Mucosa of gallbladder (tissue), 1 donor: ENCODE measurements around the gene PRKCQ. TPM values are rescaled to one million over a fixed set of nuclear protein-coding genes. Genes with fewer than 3 reads are reported as not detected.
"Not testable (repeated sequence)": the region's sequence is repeated elsewhere in the genome, so short reads cannot be mapped to it uniquely, and the experiment has no call there.

ENCODE experiments used
- DNase-seq: peaks from one replicate; pipeline ENCODE4 v3.0.0-alpha.2; 2020; ENCODE audit warnings: low spot score
- total RNA-seq: library from RNA; stranded (reverse); gene quantifications from one replicate; pipeline ENCODE4 v1.2.1, GENCODE V29; 2021
- donor health status: DM: no; HTN: no; CAD: no.

The PRKCQ gene
- total RNA-seq, 1 donor from 2014 or later: 1.4 TPM

GRCh38 chr10:6385665-6386064 is 194.4 kb downstream of the PRKCQ start:
- DNase-seq: no peak

- no peak for DNase-seq
These were observed 195.2 kb downstream of the PRKCQ start for GRCh38 chr10:6384847-6385246.

- DNase-seq: no peak
These were observed 196.0 kb downstream of the PRKCQ start for GRCh38 chr10:6384031-6384430.

GRCh38 chr10:6383096-6383812 is 196.8 kb downstream of the PRKCQ start:
- DNase-seq: no peak

- DNase-seq: peak; percentile 45
These were observed 198.0 kb downstream of the PRKCQ start for GRCh38 chr10:6382081-6382480.

GRCh38 chr10:6380478-6380877 is 199.6 kb downstream of the PRKCQ start:
- DNase-seq: not testable (repeated sequence)

- no peak for DNase-seq
These were observed 200.9 kb downstream of the PRKCQ start for GRCh38 chr10:6379015-6379776.
